Brain microvascular endothelial cell (primary cell): ENCODE measurements around the gene ATP1A2.

ENCODE experiments used
- DNase-seq: peaks from one replicate; pipeline ENCODE4 v3.0.0-alpha.2; 2020
- H3K27ac ChIP-seq: fragments of 250-450 bp; sonication (Bioruptor Pico); 2 replicates; pipeline ENCODE4 v1.5.1; 2020; ENCODE audit warnings: mild to moderate bottlenecking, moderate library complexity
- H3K27me3 ChIP-seq: fragments of 250-450 bp; sonication (Bioruptor Pico); replicated peaks from 2 replicates; pipeline ENCODE4 v1.5.1; 2020; ENCODE audit warnings: mild to moderate bottlenecking
- H3K36me3 ChIP-seq: fragments of 250-450 bp; sonication (Bioruptor Pico); replicated peaks from 2 replicates; pipeline ENCODE4 v1.5.1; 2020; ENCODE audit warnings: mild to moderate bottlenecking
- H3K4me3 ChIP-seq: 2 replicates; pipeline ENCODE4 v1.5.1; 2011; ENCODE audit warnings: low read depth, mild to moderate bottlenecking, control low read depth, low read length, moderate library complexity
- in situ Hi-C: cut with HindIII; loops from 2 replicates; pipeline ENCODE4 v1.10.0; 2017; ENCODE audit warnings: low sequenced_read_pairs, low pct_ligation_motif_present
- TF ChIP-seq, protein P1 (sequence below): IDR thresholded peaks from 2 replicates; pipeline ENCODE4 v1.5.1; 2011; ENCODE audit warnings: low read depth, mild to moderate bottlenecking, moderate library complexity, low read length, control low read depth, inconsistent platforms; ENCODE audit errors: missing control alignments

ATP1A2 gene

DNA sequence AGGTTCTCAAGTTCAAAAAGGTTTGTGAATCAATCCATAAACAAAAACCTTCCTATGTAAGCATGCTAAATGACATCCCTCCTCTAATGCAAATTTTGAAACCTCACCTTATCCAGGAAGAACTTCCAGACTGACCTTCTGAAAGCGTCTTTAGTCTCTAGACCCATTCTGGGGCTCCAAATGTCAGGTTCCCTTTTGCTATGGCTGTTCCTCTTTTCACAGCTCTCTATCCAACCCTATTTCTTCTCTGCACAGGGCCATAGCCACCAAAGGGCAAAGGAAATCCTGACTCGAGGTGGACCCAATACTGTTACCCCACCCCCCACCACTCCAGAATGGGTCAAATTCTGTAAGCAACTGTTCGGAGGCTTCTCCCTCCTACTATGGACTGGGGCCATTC is 39.2 kb downstream of the ATP1A2 start:
- in situ Hi-C loops: no loop called here
- no peak overlapping the region for H3K4me3 ChIP-seq
- no peaks in the 10 kb centered on the region for H3K27me3 ChIP-seq
- TF ChIP-seq, protein P1, sequence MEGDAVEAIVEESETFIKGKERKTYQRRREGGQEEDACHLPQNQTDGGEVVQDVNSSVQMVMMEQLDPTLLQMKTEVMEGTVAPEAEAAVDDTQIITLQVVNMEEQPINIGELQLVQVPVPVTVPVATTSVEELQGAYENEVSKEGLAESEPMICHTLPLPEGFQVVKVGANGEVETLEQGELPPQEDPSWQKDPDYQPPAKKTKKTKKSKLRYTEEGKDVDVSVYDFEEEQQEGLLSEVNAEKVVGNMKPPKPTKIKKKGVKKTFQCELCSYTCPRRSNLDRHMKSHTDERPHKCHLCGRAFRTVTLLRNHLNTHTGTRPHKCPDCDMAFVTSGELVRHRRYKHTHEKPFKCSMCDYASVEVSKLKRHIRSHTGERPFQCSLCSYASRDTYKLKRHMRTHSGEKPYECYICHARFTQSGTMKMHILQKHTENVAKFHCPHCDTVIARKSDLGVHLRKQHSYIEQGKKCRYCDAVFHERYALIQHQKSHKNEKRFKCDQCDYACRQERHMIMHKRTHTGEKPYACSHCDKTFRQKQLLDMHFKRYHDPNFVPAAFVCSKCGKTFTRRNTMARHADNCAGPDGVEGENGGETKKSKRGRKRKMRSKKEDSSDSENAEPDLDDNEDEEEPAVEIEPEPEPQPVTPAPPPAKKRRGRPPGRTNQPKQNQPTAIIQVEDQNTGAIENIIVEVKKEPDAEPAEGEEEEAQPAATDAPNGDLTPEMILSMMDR: no peak
- H3K36me3 ChIP-seq: no peaks in the 10 kb centered on the region
- H3K27ac ChIP-seq: no peak overlapping the region
- DNase-seq: no peak

DNA sequence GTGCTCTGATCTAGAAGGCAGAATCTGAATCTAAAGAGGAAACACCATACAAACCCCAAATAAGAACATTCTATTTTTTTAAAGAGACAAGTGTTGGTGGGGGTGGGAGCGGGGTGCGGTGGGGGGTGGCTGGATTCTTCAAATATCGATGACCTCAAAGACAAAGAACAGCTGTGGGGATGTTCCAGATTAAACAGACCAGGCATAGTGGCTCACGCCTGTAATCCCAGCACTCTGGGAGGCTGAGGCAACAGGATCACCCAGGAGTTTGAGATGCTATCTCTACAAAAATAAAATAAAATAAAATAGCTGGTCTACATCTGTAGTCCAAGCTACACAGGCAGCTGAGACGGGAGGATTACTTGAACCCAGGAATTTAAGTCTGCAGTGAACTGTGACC is 40.8 kb downstream of the ATP1A2 start:
- TF ChIP-seq, protein P1: no peak
- Histone ChIP-seq H3K27ac (no peak overlapping the region), H3K36me3 (no peaks in the 10 kb centered on the region), H3K27me3 (no peaks in the 10 kb centered on the region), H3K4me3 (no peak overlapping the region)
- in situ Hi-C loops: no loop called here
- no peak for DNase-seq

DNA sequence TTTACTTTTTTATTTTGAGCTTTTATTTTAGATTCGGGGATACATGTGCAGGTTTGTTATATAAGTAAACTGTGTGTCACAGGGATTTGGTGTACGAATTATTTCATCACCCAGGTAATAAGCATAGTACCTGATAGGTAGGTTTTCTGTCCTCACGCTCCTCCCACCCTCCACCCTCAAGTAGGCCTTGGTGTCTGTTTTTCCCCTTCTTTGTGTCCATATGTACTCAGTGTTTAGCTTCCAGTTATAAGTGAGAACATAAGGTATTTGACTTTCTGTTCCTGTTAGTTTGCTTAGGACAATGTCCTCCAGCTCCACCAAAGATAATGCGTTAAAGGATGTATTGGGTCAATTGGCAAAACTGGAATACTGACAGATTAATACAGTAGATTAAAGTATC is 41.6 kb downstream of the ATP1A2 start:
- Histone ChIP-seq H3K27me3 (no peaks in the 10 kb centered on the region), H3K36me3 (no peaks in the 10 kb centered on the region), H3K27ac (no peak overlapping the region), H3K4me3 (no peak overlapping the region)
- no peak for DNase-seq
- TF ChIP-seq, protein P1: no peak
- in situ Hi-C loops: no loop called here

DNA sequence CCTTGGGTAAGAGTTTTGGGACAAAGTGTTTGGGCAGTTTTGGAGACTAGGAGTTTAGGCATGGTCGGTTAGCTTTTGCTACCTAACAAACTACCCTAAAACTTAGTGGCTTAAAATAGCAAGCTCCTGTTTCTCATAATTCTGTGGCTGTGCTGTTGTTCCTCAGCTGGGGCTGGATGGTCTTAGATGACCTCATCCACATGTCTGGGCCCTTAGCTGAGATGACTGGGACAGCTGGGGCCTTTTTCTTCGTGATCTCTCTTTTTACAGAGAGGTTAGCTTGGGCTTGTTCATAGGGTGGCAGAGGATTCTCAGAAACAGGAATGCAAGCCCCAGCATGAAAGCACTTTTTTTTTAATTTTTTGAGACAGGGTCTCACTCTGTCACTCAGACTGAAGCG is 42.5 kb downstream of the ATP1A2 start:
- no peak overlapping the region for H3K27ac ChIP-seq
- H3K4me3 ChIP-seq: no peak overlapping the region
- TF ChIP-seq, protein P1: no peak
- DNase-seq: no peak
- H3K27me3 ChIP-seq: no peaks in the 10 kb centered on the region
- in situ Hi-C loops: no loop called here
- H3K36me3 ChIP-seq: no peaks in the 10 kb centered on the region

DNA sequence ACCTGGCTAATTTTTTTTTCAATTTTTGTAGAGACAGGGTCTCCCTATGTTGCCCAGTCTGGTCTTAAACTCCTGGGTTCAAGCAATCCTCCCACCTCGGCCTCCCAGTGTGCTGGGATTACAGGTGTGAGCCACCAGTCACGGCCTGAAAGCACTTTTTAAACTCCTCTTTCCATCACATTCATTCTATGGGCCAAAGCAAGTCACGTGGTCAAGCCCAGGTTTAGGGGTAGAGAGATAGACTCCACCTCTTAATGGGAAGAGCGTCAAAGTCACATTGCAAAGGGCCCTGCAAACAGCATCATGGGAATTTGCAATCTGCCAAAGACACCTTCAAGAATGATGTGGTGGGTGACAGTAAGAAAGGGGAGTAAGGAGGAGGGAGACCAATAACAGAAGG is 43.0 kb downstream of the ATP1A2 start:
- no peak for DNase-seq
- H3K27ac ChIP-seq: no peak overlapping the region
- H3K4me3 ChIP-seq: no peak overlapping the region
- TF ChIP-seq, protein P1: no peak
- H3K36me3 ChIP-seq: no peaks in the 10 kb centered on the region
- H3K27me3 ChIP-seq: no peaks in the 10 kb centered on the region
- in situ Hi-C loops: no loop called here

DNA sequence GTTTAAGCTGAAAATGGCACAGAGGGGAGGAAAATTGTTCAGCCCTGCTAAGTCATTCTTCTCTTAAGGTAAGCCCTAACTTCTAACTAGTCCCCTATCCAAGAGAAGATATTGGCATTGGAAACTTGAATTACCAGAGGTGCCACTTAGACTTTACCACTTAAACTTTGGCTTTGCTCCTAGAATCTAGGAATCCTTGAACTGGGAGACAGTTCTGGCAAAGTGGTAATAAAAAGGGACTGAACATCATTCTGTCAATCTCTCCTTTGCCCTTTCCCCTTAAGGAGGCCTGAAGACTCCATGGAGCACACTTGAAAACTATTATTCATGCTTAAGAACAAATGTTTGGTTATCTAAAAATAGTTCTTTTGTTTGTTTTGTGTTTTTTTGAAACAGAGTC is 44.3 kb downstream of the ATP1A2 start:
- H3K36me3 ChIP-seq: no peaks in the 10 kb centered on the region
- no peak for DNase-seq
- no peak overlapping the region for H3K4me3 ChIP-seq
- no peaks in the 10 kb centered on the region for H3K27me3 ChIP-seq
- no peak overlapping the region for H3K27ac ChIP-seq
- TF ChIP-seq, protein P1: no peak
- in situ Hi-C loops: no loop called here
